Measurements from ENCODE around the gene IPO5. TPM values are rescaled to one million over a fixed set of nuclear protein-coding genes. Genes with fewer than 3 reads are reported as not detected.
"Not testable (repeated sequence)": the region's sequence is repeated elsewhere in the genome, so short reads cannot be mapped to it uniquely, and the experiment has no call there.

The IPO5 gene
- total RNA-seq, 1 experiment from 2014 or later = 155 TPM

- Histone ChIP-seq H3K27ac (ENCODE audit: low read length) (no peak overlapping the region), H3K9me3 (ENCODE audit: low read length) (no peaks in the 10 kb centered on the region), H3K36me3 (ENCODE audit: low read depth, low read length) (no peaks in the 10 kb centered on the region), H3F3A (ENCODE audit: low read length, unreplicated experiment) (no peaks in the 10 kb centered on the region), H3K4me3 (ENCODE audit: low read length) (no peak overlapping the region), H3K4me1 (ENCODE audit: insufficient read depth, low read length) (no peaks in the 10 kb centered on the region), H3K79me2 (ENCODE audit: low read length) (no peaks in the 10 kb centered on the region), H2AFZ (ENCODE audit: low read length) (no peak overlapping the region), H3K27me3 (ENCODE audit: low read length) (no peaks in the 10 kb centered on the region), H3K9ac (ENCODE audit: low read length) (no peak overlapping the region), H3K9me2 (replicated peaks; ENCODE audit: low read length) (no peaks in the 10 kb centered on the region), H4K20me1 (ENCODE audit: low read length) (no peaks in the 10 kb centered on the region), H3K4me2 (ENCODE audit: low read length) (no peak overlapping the region)
- ChIA-PET CTCF (no interaction called here), POLR2A (ENCODE audit: unreplicated experiment) (no interaction called here)
- ATAC-seq (no peak), DNase-seq (no peak)
- intact Hi-C loops (cut with micrococcal nuclease) = loop anchor here (10.0 kb wide), 1 partner anchor 105 kb away; the partner anchor contains the start of gene FARP1
- BruUV-seq (replicated peaks) = no TSS peak
- TF ChIP-seq CTCF (conservative IDR thresholded peaks at IDR 0.05; ENCODE audit: low read depth, low read length) (no peak), EZH2 (IDR thresholded peaks at IDR 0.05; ENCODE audit: low read length, unreplicated experiment) (no peak), EZH2phosphoT487 (IDR thresholded peaks at IDR 0.05; ENCODE audit: borderline replicate concordance, low read length) (no peak)
These were observed 86.5 kb downstream of the IPO5 start for GRCh38 chr13:98039964-98040363.

- DNase-seq (no peak), ATAC-seq (no peak)
- Histone ChIP-seq H3K9me2 (replicated peaks; ENCODE audit: low read length) (no peaks in the 10 kb centered on the region), H3F3A (ENCODE audit: low read length, unreplicated experiment) (no peaks in the 10 kb centered on the region), H3K4me3 (ENCODE audit: low read length) (no peak overlapping the region), H3K4me2 (ENCODE audit: low read length) (no peak overlapping the region), H3K27ac (ENCODE audit: low read length) (no peak overlapping the region), H3K4me1 (ENCODE audit: insufficient read depth, low read length) (no peaks in the 10 kb centered on the region), H3K9me3 (ENCODE audit: low read length) (no peaks in the 10 kb centered on the region), H3K27me3 (ENCODE audit: low read length) (no peaks in the 10 kb centered on the region), H2AFZ (ENCODE audit: low read length) (no peak overlapping the region), H4K20me1 (ENCODE audit: low read length) (no peaks in the 10 kb centered on the region), H3K79me2 (ENCODE audit: low read length) (no peaks in the 10 kb centered on the region), H3K9ac (ENCODE audit: low read length) (no peak overlapping the region), H3K36me3 (ENCODE audit: low read depth, low read length) (no peaks in the 10 kb centered on the region)
- BruUV-seq (replicated peaks) = no TSS peak
- ChIA-PET CTCF (no interaction called here), POLR2A (ENCODE audit: unreplicated experiment) (no interaction called here)
- intact Hi-C loops (cut with micrococcal nuclease) = no loop called here
- TF ChIP-seq EZH2 (IDR thresholded peaks at IDR 0.05; ENCODE audit: low read length, unreplicated experiment) (no peak), EZH2phosphoT487 (IDR thresholded peaks at IDR 0.05; ENCODE audit: borderline replicate concordance, low read length) (no peak), CTCF (conservative IDR thresholded peaks at IDR 0.05; ENCODE audit: low read depth, low read length) (no peak)
These were observed 87.8 kb downstream of the IPO5 start for GRCh38 chr13:98041081-98041820.

DNA sequence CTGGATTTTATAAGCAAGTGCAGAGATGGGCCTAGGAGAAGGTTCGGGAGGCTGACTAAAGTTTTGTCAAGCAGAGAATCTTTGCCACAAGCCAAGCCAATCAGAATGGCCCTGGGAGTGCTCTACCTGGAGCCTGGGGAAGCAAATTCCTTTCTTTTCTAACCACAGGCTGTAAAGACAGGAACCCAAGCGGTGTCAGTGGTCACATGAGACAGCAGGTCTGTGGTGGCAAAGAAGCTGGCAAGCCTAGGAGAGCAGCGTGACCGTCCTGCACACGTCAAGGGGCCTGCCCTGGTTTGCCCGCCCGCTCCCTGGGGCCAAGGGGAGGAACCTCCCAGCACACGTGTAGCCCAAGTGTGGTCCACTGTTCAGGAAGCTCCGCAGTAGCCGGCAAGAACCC, 90.8 kb downstream of the IPO5 start:
- H3K9ac ChIP-seq (ENCODE audit: low read length) = no peak overlapping the region
- H3K4me2 ChIP-seq (ENCODE audit: low read length) = no peak overlapping the region
- ChIA-PET POLR2A (ENCODE audit: unreplicated experiment) (no interaction called here), CTCF (no interaction called here)
- no peak for ATAC-seq
- H3K79me2 ChIP-seq (ENCODE audit: low read length) = no peaks in the 10 kb centered on the region
- intact Hi-C loops (cut with micrococcal nuclease) = no loop called here
- DNase-seq = no peak
- H3K36me3 ChIP-seq (ENCODE audit: low read depth, low read length) = no peaks in the 10 kb centered on the region
- H2AFZ ChIP-seq (ENCODE audit: low read length) = no peak overlapping the region
- no peaks in the 10 kb centered on the region for H3K27me3 ChIP-seq (ENCODE audit: low read length)
- no TSS peak for BruUV-seq (replicated peaks)
- no peak overlapping the region for H3K4me3 ChIP-seq (ENCODE audit: low read length)
- H4K20me1 ChIP-seq (ENCODE audit: low read length) = no peaks in the 10 kb centered on the region
- no peaks in the 10 kb centered on the region for H3F3A ChIP-seq (ENCODE audit: low read length, unreplicated experiment)
- H3K4me1 ChIP-seq (ENCODE audit: insufficient read depth, low read length) = no peaks in the 10 kb centered on the region
- no peaks in the 10 kb centered on the region for H3K9me2 ChIP-seq (replicated peaks; ENCODE audit: low read length)
- TF ChIP-seq EZH2phosphoT487 (IDR thresholded peaks at IDR 0.05; ENCODE audit: borderline replicate concordance, low read length) (no peak), EZH2 (IDR thresholded peaks at IDR 0.05; ENCODE audit: low read length, unreplicated experiment) (no peak), CTCF (conservative IDR thresholded peaks at IDR 0.05; ENCODE audit: low read depth, low read length) (no peak)
- no peak overlapping the region for H3K27ac ChIP-seq (ENCODE audit: low read length)
- H3K9me3 ChIP-seq (ENCODE audit: low read length) = no peaks in the 10 kb centered on the region

DNA sequence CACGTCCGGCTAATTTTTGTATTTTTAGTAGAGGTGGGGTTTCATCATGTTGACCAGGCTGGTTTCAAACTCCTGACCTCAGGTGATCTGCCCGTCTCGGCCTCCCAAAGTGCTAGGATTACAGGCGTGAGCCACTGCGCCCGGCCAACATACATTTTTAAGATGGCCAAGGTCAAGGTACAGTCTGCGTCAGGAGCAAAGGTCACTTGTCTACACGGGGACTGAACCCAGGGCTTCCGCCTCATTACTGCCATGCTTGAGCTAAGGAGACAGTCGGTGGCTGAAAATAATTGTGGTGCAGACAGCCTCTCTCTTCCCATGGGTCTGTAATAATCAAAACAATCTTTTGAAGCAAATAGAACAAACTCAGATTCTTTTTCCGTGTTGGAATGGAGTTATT, 94.3 kb downstream of the IPO5 start:
- POLR2A ChIA-PET (ENCODE audit: unreplicated experiment); intact Hi-C loops (cut with micrococcal nuclease); H3F3A ChIP-seq (ENCODE audit: low read length, unreplicated experiment); H4K20me1 ChIP-seq (ENCODE audit: low read length); CTCF ChIA-PET; ATAC-seq; DNase-seq; H2AFZ ChIP-seq (ENCODE audit: low read length); H3K27me3 ChIP-seq (ENCODE audit: low read length); H3K79me2 ChIP-seq (ENCODE audit: low read length); H3K4me2 ChIP-seq (ENCODE audit: low read length); H3K4me1 ChIP-seq (ENCODE audit: insufficient read depth, low read length); H3K9me3 ChIP-seq (ENCODE audit: low read length); H3K4me3 ChIP-seq (ENCODE audit: low read length); H3K36me3 ChIP-seq (ENCODE audit: low read depth, low read length); BruUV-seq (replicated peaks); H3K9me2 ChIP-seq (replicated peaks; ENCODE audit: low read length); H3K27ac ChIP-seq (ENCODE audit: low read length); H3K9ac ChIP-seq (ENCODE audit: low read length): not testable (repeated sequence)
